ENCODE data around the gene SOX8. TPM values are rescaled to one million over a fixed set of nuclear protein-coding genes. Genes with fewer than 3 reads are reported as not detected.

Gene SOX8
- polyA plus RNA-seq, 1 donor from 2014 or later = 3.9 TPM

DNA sequence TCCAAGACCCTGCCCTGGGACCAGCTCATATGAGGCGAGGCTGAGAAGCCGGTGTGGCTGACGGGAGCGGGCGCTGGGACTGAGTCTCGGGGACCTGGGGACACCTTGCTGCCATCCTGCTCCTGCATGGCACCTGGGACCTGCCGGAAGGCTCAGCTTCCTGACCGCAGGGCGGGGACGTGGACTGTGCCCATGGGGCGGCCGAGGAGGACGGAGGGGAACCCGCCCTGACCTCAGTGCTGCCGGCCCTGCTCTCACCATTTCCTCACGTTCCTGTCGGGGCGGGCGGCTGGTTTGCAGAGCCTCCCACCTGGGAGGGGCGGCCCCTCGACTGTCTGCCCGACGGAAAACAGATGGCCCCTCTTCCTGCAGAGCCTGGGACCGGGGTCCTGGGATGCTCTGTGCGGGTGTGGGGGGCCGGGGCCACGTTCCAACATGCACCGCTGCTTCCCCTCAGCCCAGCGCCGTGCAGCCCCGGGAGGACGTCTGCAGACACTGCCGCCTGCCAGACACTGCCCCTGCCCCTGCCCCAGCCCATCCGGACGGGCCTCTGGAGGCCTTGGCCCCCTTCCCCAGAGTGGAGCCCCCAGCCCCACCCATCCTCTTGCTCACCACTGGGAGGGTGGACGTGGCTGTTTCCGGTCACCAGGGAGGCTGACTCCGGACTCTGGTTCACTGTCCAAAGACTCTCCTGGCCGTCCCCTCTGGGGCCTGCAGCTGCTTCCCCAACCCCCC, 47.1 kb downstream of the SOX8 start:
- TF ChIP-seq SMC3 (conservative IDR thresholded peaks at IDR 0.05; ENCODE audit: poor library complexity) (no peak), TAF1 (IDR thresholded peaks at IDR 0.05; ENCODE audit: low read depth) (no peak), EZH2 (IDR thresholded peaks at IDR 0.05; ENCODE audit: borderline replicate concordance, insufficient read depth, low read length, poor library complexity, severe bottlenecking) (no peak), POLR2AphosphoS5 (IDR thresholded peaks at IDR 0.05) (no peak), EP300 (conservative IDR thresholded peaks at IDR 0.05; ENCODE audit: poor library complexity, severe bottlenecking) (no peak), RAD21 (conservative IDR thresholded peaks at IDR 0.05) (no peak), MXI1 (conservative IDR thresholded peaks at IDR 0.05; ENCODE audit: poor library complexity, severe bottlenecking) (no peak)
- TF ChIP-seq, protein P1, sequence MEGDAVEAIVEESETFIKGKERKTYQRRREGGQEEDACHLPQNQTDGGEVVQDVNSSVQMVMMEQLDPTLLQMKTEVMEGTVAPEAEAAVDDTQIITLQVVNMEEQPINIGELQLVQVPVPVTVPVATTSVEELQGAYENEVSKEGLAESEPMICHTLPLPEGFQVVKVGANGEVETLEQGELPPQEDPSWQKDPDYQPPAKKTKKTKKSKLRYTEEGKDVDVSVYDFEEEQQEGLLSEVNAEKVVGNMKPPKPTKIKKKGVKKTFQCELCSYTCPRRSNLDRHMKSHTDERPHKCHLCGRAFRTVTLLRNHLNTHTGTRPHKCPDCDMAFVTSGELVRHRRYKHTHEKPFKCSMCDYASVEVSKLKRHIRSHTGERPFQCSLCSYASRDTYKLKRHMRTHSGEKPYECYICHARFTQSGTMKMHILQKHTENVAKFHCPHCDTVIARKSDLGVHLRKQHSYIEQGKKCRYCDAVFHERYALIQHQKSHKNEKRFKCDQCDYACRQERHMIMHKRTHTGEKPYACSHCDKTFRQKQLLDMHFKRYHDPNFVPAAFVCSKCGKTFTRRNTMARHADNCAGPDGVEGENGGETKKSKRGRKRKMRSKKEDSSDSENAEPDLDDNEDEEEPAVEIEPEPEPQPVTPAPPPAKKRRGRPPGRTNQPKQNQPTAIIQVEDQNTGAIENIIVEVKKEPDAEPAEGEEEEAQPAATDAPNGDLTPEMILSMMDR (IDR thresholded peaks at IDR 0.05; ENCODE audit: poor library complexity, severe bottlenecking) = no peak
- TF ChIP-seq, protein P2, sequence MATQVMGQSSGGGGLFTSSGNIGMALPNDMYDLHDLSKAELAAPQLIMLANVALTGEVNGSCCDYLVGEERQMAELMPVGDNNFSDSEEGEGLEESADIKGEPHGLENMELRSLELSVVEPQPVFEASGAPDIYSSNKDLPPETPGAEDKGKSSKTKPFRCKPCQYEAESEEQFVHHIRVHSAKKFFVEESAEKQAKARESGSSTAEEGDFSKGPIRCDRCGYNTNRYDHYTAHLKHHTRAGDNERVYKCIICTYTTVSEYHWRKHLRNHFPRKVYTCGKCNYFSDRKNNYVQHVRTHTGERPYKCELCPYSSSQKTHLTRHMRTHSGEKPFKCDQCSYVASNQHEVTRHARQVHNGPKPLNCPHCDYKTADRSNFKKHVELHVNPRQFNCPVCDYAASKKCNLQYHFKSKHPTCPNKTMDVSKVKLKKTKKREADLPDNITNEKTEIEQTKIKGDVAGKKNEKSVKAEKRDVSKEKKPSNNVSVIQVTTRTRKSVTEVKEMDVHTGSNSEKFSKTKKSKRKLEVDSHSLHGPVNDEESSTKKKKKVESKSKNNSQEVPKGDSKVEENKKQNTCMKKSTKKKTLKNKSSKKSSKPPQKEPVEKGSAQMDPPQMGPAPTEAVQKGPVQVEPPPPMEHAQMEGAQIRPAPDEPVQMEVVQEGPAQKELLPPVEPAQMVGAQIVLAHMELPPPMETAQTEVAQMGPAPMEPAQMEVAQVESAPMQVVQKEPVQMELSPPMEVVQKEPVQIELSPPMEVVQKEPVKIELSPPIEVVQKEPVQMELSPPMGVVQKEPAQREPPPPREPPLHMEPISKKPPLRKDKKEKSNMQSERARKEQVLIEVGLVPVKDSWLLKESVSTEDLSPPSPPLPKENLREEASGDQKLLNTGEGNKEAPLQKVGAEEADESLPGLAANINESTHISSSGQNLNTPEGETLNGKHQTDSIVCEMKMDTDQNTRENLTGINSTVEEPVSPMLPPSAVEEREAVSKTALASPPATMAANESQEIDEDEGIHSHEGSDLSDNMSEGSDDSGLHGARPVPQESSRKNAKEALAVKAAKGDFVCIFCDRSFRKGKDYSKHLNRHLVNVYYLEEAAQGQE (IDR thresholded peaks at IDR 0.05; ENCODE audit: borderline replicate concordance) = no peak
- no peaks in the 10 kb centered on the region for H3K79me2 ChIP-seq (replicated peaks; ENCODE audit: insufficient read depth, low read length)
- no peaks in the 10 kb centered on the region for H3K27me3 ChIP-seq (ENCODE audit: insufficient read depth, low read depth, low read length)
- H3K9me3 ChIP-seq (ENCODE audit: low read length) = no peaks in the 10 kb centered on the region
- H3K36me3 ChIP-seq (ENCODE audit: insufficient read depth, low read length) = no peaks in the 10 kb centered on the region
- no peak overlapping the region for H3K9ac ChIP-seq (ENCODE audit: low read length)
- no peak overlapping the region for H3K4me2 ChIP-seq (ENCODE audit: low read length)
- H4K20me1 ChIP-seq (ENCODE audit: insufficient read depth) = no peaks in the 10 kb centered on the region
- H3K27ac ChIP-seq (ENCODE audit: low read length) = no peak overlapping the region
- no peak overlapping the region for H2AFZ ChIP-seq (ENCODE audit: low read depth, low read length)
- H3F3A ChIP-seq (ENCODE audit: insufficient read depth, low read length, poor library complexity, severe bottlenecking) = no peaks in the 10 kb centered on the region
- H3K9me2 ChIP-seq (ENCODE audit: insufficient read depth, low read length) = no peaks in the 10 kb centered on the region
- no peak overlapping the region for H3K4me3 ChIP-seq (ENCODE audit: low read length)

DNA sequence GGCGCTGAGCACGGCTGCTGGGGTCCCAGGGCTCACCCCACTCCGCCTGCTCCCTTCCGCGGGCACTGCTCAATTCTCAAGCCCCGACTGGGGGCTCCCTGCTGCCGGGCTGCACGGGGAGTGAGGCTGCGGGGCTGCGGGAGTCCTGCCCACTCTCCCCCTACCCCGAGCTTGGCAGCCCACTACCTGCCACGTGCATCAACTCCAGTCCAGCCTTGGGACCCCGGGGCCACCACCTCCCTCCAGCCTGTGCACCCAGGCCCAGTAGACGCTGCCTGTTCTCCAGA, 47.6 kb downstream of the SOX8 start:
- Histone ChIP-seq H3F3A (ENCODE audit: insufficient read depth, low read length, poor library complexity, severe bottlenecking) (no peaks in the 10 kb centered on the region), H4K20me1 (ENCODE audit: insufficient read depth) (no peaks in the 10 kb centered on the region), H3K9ac (ENCODE audit: low read length) (no peak overlapping the region), H3K36me3 (ENCODE audit: insufficient read depth, low read length) (no peaks in the 10 kb centered on the region), H3K9me2 (ENCODE audit: insufficient read depth, low read length) (no peaks in the 10 kb centered on the region), H3K79me2 (replicated peaks; ENCODE audit: insufficient read depth, low read length) (no peaks in the 10 kb centered on the region), H3K9me3 (ENCODE audit: low read length) (no peaks in the 10 kb centered on the region), H3K27me3 (ENCODE audit: insufficient read depth, low read depth, low read length) (no peaks in the 10 kb centered on the region), H3K4me3 (ENCODE audit: low read length) (no peak overlapping the region), H3K27ac (ENCODE audit: low read length) (no peak overlapping the region), H2AFZ (ENCODE audit: low read depth, low read length) (no peak overlapping the region), H3K4me2 (ENCODE audit: low read length) (no peak overlapping the region)
- TF ChIP-seq SMC3 (conservative IDR thresholded peaks at IDR 0.05; ENCODE audit: poor library complexity) (no peak), RAD21 (conservative IDR thresholded peaks at IDR 0.05) (no peak), MXI1 (conservative IDR thresholded peaks at IDR 0.05; ENCODE audit: poor library complexity, severe bottlenecking) (no peak), POLR2AphosphoS5 (IDR thresholded peaks at IDR 0.05) (no peak), TAF1 (IDR thresholded peaks at IDR 0.05; ENCODE audit: low read depth) (no peak), EP300 (conservative IDR thresholded peaks at IDR 0.05; ENCODE audit: poor library complexity, severe bottlenecking) (no peak), EZH2 (IDR thresholded peaks at IDR 0.05; ENCODE audit: borderline replicate concordance, insufficient read depth, low read length, poor library complexity, severe bottlenecking) (no peak)
- TF ChIP-seq, protein P1 (IDR thresholded peaks at IDR 0.05; ENCODE audit: poor library complexity, severe bottlenecking) = no peak
- TF ChIP-seq, protein P2 (IDR thresholded peaks at IDR 0.05; ENCODE audit: borderline replicate concordance) = no peak

Measured in neural cell (in vitro differentiated cells).